ENCODE data around the gene PCDHGA9.

DNA sequence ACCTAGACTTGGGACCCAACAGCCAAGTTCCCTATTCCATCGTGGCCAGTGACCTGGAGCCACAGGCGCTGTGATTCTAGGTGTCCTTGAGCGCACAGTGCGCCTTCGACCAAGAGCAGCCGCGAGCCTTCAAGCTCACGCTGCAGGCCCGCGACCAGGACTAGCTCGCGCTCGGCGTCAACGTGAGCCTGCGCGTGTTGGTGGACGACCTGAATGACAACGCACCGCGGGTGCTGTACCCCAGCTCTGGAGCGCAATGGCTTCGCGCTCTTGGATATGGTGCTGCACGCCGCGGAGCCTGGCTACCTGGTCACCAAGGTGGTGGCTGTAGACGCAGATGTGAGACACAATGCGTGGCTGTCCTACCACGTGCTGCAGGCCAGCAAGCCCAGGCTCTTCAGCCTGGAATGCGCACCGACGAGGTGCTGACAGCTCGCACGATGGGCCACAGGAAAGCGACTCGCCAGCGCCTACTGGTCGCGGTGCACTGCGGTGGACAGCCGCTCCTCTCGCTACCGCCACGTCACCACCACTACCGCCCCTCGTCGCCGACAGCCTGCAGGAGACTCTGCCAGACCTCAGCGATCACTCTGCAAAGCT, 39.1 kb downstream of the PCDHGA9 start:
- TF ChIP-seq, protein P1, sequence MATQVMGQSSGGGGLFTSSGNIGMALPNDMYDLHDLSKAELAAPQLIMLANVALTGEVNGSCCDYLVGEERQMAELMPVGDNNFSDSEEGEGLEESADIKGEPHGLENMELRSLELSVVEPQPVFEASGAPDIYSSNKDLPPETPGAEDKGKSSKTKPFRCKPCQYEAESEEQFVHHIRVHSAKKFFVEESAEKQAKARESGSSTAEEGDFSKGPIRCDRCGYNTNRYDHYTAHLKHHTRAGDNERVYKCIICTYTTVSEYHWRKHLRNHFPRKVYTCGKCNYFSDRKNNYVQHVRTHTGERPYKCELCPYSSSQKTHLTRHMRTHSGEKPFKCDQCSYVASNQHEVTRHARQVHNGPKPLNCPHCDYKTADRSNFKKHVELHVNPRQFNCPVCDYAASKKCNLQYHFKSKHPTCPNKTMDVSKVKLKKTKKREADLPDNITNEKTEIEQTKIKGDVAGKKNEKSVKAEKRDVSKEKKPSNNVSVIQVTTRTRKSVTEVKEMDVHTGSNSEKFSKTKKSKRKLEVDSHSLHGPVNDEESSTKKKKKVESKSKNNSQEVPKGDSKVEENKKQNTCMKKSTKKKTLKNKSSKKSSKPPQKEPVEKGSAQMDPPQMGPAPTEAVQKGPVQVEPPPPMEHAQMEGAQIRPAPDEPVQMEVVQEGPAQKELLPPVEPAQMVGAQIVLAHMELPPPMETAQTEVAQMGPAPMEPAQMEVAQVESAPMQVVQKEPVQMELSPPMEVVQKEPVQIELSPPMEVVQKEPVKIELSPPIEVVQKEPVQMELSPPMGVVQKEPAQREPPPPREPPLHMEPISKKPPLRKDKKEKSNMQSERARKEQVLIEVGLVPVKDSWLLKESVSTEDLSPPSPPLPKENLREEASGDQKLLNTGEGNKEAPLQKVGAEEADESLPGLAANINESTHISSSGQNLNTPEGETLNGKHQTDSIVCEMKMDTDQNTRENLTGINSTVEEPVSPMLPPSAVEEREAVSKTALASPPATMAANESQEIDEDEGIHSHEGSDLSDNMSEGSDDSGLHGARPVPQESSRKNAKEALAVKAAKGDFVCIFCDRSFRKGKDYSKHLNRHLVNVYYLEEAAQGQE (IDR thresholded peaks at IDR 0.05; ENCODE audit: insufficient read depth in 1 of 2, low read depth in 2 of 2, low read length in 1 of 2), result no peak
- TF ChIP-seq, protein P2, sequence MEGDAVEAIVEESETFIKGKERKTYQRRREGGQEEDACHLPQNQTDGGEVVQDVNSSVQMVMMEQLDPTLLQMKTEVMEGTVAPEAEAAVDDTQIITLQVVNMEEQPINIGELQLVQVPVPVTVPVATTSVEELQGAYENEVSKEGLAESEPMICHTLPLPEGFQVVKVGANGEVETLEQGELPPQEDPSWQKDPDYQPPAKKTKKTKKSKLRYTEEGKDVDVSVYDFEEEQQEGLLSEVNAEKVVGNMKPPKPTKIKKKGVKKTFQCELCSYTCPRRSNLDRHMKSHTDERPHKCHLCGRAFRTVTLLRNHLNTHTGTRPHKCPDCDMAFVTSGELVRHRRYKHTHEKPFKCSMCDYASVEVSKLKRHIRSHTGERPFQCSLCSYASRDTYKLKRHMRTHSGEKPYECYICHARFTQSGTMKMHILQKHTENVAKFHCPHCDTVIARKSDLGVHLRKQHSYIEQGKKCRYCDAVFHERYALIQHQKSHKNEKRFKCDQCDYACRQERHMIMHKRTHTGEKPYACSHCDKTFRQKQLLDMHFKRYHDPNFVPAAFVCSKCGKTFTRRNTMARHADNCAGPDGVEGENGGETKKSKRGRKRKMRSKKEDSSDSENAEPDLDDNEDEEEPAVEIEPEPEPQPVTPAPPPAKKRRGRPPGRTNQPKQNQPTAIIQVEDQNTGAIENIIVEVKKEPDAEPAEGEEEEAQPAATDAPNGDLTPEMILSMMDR (IDR thresholded peaks at IDR 0.05), result no peak
- TF ChIP-seq SIN3A (IDR thresholded peaks at IDR 0.05; ENCODE audit: borderline replicate concordance, insufficient read depth, low read depth, low read length), result no peak
- TF ChIP-seq POLR2AphosphoS5 (IDR thresholded peaks at IDR 0.05; ENCODE audit: low read depth, low read length), result no peak
- TF ChIP-seq TCF7L2 (IDR thresholded peaks at IDR 0.05; ENCODE audit: low read depth, low read length), result no peak

Data from Panc1 (cell line).